MM.1S (cell line): ENCODE measurements around the gene SLC4A9.

Experiments used
- DNase-seq: peaks from one replicate; pipeline ENCODE4 v3.0.0-alpha.2; 2015
- H2AFZ ChIP-seq: fragments of 300-600 bp; sonication (generic); 2 replicates; pipeline ENCODE4 v1.6.0; 2016; ENCODE audit warnings: antibody characterized with exemption, low read length
- H3F3A ChIP-seq: fragments of 300-600 bp; sonication (generic); 2 replicates; pipeline ENCODE4 v1.6.1; 2016; ENCODE audit warnings: mild to moderate bottlenecking, antibody characterized with exemption, low read length, moderate library complexity, mixed read lengths; ENCODE audit not compliant: insufficient read depth
- H3K27ac ChIP-seq: fragments of 300-600 bp; sonication (generic); 2 replicates; pipeline ENCODE4 v1.5.1; 2016; ENCODE audit warnings: mild to moderate bottlenecking, low read length
- H3K27me3 ChIP-seq: fragments of 300-600 bp; sonication (generic); replicated peaks from 2 replicates; pipeline ENCODE4 v1.6.0; 2016; ENCODE audit warnings: low read length; ENCODE audit not compliant: insufficient read depth
- H3K36me3 ChIP-seq: fragments of 300-600 bp; sonication (generic); replicated peaks from 2 replicates; pipeline ENCODE4 v1.6.1; 2016; ENCODE audit warnings: mild to moderate bottlenecking, low read length, mixed read lengths; ENCODE audit not compliant: insufficient read depth
- H3K4me1 ChIP-seq: fragments of 300-600 bp; sonication (generic); 2 replicates; pipeline ENCODE4 v1.6.1; 2016; ENCODE audit warnings: low read length, mixed read lengths
- H3K4me2 ChIP-seq: fragments of 300-600 bp; sonication (generic); 2 replicates; pipeline ENCODE4 v1.6.0; 2016; ENCODE audit warnings: low read depth, low read length
- H3K4me3 ChIP-seq: fragments of 300-600 bp; sonication (generic); 2 replicates; pipeline ENCODE4 v1.5.1; 2016; ENCODE audit warnings: low read length, mixed read lengths
- H3K79me2 ChIP-seq: fragments of 300-600 bp; sonication (generic); 2 replicates; pipeline ENCODE4 v1.6.1; 2016; ENCODE audit warnings: mixed run types, low read length, mixed read lengths
- H3K9ac ChIP-seq: fragments of 300-600 bp; sonication (generic); 2 replicates; pipeline ENCODE4 v1.6.1; 2016; ENCODE audit warnings: low read length, mixed read lengths
- H3K9me2 ChIP-seq: fragments of 300-600 bp; sonication (generic); replicated peaks from 2 replicates; pipeline ENCODE4 v1.6.1; 2016; ENCODE audit warnings: mild to moderate bottlenecking, low read length, mixed read lengths; ENCODE audit not compliant: insufficient read depth
- H3K9me3 ChIP-seq: fragments of 300-600 bp; sonication (generic); replicated peaks from 2 replicates; pipeline ENCODE4 v1.6.1; 2016; ENCODE audit warnings: mild to moderate bottlenecking, low read length, mixed read lengths; ENCODE audit not compliant: insufficient read depth
- H4K20me1 ChIP-seq: fragments of 300-600 bp; sonication (generic); 2 replicates; pipeline ENCODE4 v1.6.1; 2016; ENCODE audit warnings: mild to moderate bottlenecking, low read length, moderate library complexity, mixed read lengths; ENCODE audit not compliant: insufficient read depth
- EZH2 ChIP-seq: fragments of 300-600 bp; sonication (generic); optimal IDR thresholded peaks from 2 replicates; pipeline ENCODE3; 2017; ENCODE audit warnings: low read depth, mild to moderate bottlenecking, antibody characterized with exemption, low read length, mixed read lengths
- EZH2phosphoT487 ChIP-seq: fragments of 300-600 bp; sonication (generic); IDR thresholded peaks from 2 replicates; pipeline ENCODE4 v1.6.1; 2018; ENCODE audit warnings: antibody characterized with exemption, low read length
- TF ChIP-seq, protein P1 (sequence below): fragments of 300-600 bp; sonication (generic); IDR thresholded peaks from 2 replicates; pipeline ENCODE4 v1.5.1; 2016; ENCODE audit warnings: antibody characterized with exemption, low read length, mixed read lengths

The SLC4A9 gene

DNA sequence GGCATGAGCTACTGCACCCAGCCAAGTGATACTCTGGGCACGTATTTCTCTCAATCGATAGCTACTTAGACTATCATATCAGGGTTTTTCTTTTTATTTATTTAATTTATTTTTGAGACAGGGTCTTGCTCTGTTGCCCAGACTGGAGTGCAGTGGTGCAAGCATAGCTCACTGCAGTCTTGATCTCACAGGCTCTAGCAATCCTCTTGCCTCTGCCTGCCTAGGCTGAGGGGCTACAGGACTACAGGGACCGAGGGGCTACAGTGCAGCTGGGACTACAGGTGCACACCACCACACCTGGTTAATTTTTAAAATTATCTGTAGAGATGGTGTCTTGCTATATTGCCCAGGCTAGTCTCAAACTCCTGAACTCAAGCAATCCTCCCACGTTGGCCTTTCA lies 21.4 kb downstream of the SLC4A9 start:
- Histone ChIP-seq H3K79me2 (no peaks in the 10 kb centered on the region), H3K9ac (no peak overlapping the region), H3K27ac (no peak overlapping the region), H2AFZ (no peak overlapping the region), H3K4me1 (no peaks in the 10 kb centered on the region), H3K9me3 (no peaks in the 10 kb centered on the region), H3K4me2 (no peak overlapping the region), H3K36me3 (no peaks in the 10 kb centered on the region), H3F3A (no peaks in the 10 kb centered on the region), H3K4me3 (no peak overlapping the region), H3K27me3 (no peaks in the 10 kb centered on the region), H3K9me2 (no peaks in the 10 kb centered on the region), H4K20me1 (no peaks in the 10 kb centered on the region)
- TF ChIP-seq EZH2phosphoT487 (no peak), EZH2 (no peak)
- TF ChIP-seq, protein P1, sequence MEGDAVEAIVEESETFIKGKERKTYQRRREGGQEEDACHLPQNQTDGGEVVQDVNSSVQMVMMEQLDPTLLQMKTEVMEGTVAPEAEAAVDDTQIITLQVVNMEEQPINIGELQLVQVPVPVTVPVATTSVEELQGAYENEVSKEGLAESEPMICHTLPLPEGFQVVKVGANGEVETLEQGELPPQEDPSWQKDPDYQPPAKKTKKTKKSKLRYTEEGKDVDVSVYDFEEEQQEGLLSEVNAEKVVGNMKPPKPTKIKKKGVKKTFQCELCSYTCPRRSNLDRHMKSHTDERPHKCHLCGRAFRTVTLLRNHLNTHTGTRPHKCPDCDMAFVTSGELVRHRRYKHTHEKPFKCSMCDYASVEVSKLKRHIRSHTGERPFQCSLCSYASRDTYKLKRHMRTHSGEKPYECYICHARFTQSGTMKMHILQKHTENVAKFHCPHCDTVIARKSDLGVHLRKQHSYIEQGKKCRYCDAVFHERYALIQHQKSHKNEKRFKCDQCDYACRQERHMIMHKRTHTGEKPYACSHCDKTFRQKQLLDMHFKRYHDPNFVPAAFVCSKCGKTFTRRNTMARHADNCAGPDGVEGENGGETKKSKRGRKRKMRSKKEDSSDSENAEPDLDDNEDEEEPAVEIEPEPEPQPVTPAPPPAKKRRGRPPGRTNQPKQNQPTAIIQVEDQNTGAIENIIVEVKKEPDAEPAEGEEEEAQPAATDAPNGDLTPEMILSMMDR = no peak
- no peak for DNase-seq

DNA sequence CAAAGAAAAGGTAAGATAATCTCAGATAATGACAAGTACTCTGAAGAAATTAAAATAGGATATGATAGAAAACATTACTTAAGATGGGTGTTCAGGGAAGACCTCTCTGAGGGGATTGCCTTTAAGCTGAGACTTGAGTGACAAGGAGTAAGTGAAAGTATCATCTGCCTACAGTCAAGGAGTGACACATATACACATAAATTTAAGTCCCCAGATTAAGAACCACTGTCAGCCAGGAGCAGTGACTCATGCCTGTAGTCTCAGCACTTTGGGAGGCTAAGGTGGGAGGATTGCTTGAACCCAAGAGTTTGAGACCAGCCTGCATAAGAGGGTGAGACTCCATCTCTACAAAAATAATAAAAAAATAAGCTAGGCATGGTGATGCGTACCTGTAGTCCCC lies 22.0 kb downstream of the SLC4A9 start:
- no peaks in the 10 kb centered on the region for H3K79me2 ChIP-seq
- H4K20me1 ChIP-seq = no peaks in the 10 kb centered on the region
- H3K9me3 ChIP-seq = no peaks in the 10 kb centered on the region
- no peak for DNase-seq
- no peaks in the 10 kb centered on the region for H3F3A ChIP-seq
- no peak for TF ChIP-seq EZH2
- no peak for TF ChIP-seq EZH2phosphoT487
- TF ChIP-seq, protein P1 = no peak
- no peak overlapping the region for H3K27ac ChIP-seq
- no peak overlapping the region for H3K9ac ChIP-seq
- no peak overlapping the region for H2AFZ ChIP-seq
- no peaks in the 10 kb centered on the region for H3K27me3 ChIP-seq
- H3K4me1 ChIP-seq = no peaks in the 10 kb centered on the region
- H3K4me3 ChIP-seq = no peak overlapping the region
- H3K36me3 ChIP-seq = no peaks in the 10 kb centered on the region
- H3K9me2 ChIP-seq = no peaks in the 10 kb centered on the region
- H3K4me2 ChIP-seq = no peak overlapping the region

DNA sequence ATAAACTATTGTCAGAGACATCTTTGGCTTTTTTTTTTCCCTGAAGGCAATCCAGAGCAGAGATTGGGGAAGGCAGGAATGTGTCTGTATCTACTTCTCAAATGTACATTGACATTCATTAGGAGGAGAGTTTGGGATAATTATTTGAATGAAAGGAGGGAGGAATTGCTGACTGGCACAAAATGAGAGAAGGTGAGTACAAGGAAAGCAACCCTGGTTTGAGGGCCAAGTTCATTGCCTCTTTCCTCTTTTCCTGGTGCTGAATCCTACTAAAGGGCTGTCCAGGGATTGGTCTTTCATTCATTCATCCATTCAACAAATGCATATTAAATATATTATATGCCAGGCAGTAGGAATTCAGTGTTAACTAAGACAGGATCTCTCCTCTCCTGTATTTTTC lies 22.9 kb downstream of the SLC4A9 start:
- Histone ChIP-seq H3F3A (no peaks in the 10 kb centered on the region), H3K4me2 (no peak overlapping the region), H3K27ac (no peak overlapping the region), H3K36me3 (no peaks in the 10 kb centered on the region), H3K4me1 (no peaks in the 10 kb centered on the region), H3K9ac (no peak overlapping the region), H3K9me3 (no peaks in the 10 kb centered on the region), H3K27me3 (no peaks in the 10 kb centered on the region), H2AFZ (no peak overlapping the region), H3K4me3 (no peak overlapping the region), H4K20me1 (no peaks in the 10 kb centered on the region), H3K79me2 (no peaks in the 10 kb centered on the region), H3K9me2 (no peaks in the 10 kb centered on the region)
- no peak for DNase-seq
- TF ChIP-seq, protein P1 = no peak
- no peak for TF ChIP-seq EZH2phosphoT487
- TF ChIP-seq EZH2 = no peak
